ENCODE measurements around the gene SNPH. TPM values are rescaled to one million over a fixed set of nuclear protein-coding genes. Genes with fewer than 3 reads are reported as not detected.

The SNPH gene
- total RNA-seq, 1 donor from 2014 or later, result 0.43 TPM

DNA sequence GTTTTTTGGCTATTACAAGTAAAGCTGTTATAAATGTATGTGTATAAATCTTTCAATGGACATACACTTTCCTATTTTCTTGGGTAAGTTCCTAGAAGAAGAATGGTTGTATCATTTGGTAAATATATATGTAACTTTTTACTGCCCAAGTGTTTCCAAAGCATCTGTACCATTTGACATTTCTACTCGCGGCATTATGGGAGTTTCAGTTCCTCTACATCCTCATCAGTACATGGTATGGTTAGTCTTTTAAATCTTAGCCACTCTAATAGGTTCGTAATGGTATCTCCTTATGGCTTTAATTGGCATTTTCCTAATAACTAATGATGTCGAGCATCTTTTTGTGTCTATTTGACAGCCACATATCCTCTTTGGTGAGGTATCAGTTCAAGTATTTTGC lies 12.9 kb downstream of the SNPH start:
- no peak overlapping the region for H3K27ac ChIP-seq
- no peaks in the 10 kb centered on the region for H3K9me3 ChIP-seq (ENCODE audit: low read depth)
- H2AFZ ChIP-seq (replicated peaks), result no peak overlapping the region
- no peak overlapping the region for H3K9ac ChIP-seq
- H3K4me1 ChIP-seq, result peaks cover 12% of the 10 kb centered on the region
- no peak overlapping the region for H3K27ac Mint-ChIP-seq
- no peaks in the 10 kb centered on the region for H3K36me3 Mint-ChIP-seq
- H3K4me3 Mint-ChIP-seq, result no peak overlapping the region
- H3K27me3 ChIP-seq, result no peaks in the 10 kb centered on the region
- H4K20me1 ChIP-seq (ENCODE audit: low read depth), result no peaks in the 10 kb centered on the region
- H3K36me3 ChIP-seq, result no peaks in the 10 kb centered on the region
- H3K4me1 Mint-ChIP-seq, result peaks cover 3% of the 10 kb centered on the region
- TF ChIP-seq EZH2 (IDR thresholded peaks at IDR 0.05) (no peak), EZH2phosphoT487 (IDR thresholded peaks at IDR 0.05) (no peak), CTCF (IDR thresholded peaks at IDR 0.05) (no peak)
- no peak overlapping the region for H3K4me3 ChIP-seq
- H3K27me3 Mint-ChIP-seq (ENCODE audit: insufficient read depth, low read depth), result no peaks in the 10 kb centered on the region
- no peaks in the 10 kb centered on the region for H3F3A ChIP-seq (ENCODE audit: low read depth)
- DNase-seq (ENCODE audit: low spot score), result no peak
- H3K79me2 ChIP-seq (ENCODE audit: low read depth), result no peaks in the 10 kb centered on the region
- H3K4me2 ChIP-seq, result no peak overlapping the region
- H3K9me3 Mint-ChIP-seq, result no peaks in the 10 kb centered on the region

DNA sequence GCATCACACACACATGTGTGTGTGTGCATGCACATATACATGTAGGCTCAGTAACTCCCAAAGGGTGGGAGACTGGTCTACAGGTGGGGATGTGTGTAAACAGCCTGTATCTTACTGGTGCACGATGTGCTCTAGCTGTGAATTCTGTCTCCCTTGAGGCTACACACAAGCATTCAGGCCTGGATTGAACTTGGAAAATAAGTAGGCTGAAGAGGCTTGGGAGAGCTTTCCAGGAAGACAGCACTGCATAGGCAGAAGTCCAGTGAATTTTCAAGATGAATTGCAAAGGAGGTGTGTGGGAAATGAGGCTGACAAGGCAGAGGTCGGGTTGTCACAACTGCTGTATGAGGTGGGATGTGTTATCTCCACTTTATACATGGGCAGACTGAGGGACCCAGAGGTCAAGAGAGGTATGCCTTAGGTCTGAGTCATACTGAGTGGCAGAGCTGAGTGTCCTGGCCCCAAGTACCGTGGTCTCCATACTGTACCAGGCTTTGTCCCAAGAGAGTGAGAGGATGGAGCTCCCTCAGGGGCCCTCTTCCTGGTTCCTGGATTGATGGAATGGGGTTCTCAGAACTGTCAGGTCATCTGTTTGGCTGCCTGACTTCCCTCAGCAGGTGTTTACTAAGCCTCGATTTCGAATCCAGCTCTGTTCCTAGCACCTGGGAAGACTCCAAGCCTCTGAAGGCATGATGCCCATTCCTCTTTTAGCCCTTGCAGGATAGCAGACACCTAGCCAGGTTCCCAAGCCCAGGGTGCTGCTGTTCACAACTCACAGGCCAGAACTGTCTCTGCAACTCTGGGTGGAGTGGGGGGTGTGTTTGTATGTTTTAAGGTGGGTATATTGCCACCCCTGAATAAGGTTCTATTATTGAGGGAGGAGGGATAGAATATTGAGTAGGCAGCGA lies 14.4 kb downstream of the SNPH start:
- H3K4me3 ChIP-seq, result no peak overlapping the region
- no peak overlapping the region for H2AFZ ChIP-seq (replicated peaks)
- Mint-ChIP-seq H3K36me3 (no peaks in the 10 kb centered on the region), H3K9me3 (no peaks in the 10 kb centered on the region), H3K27me3 (ENCODE audit: insufficient read depth, low read depth) (no peaks in the 10 kb centered on the region), H3K4me3 (no peak overlapping the region), H3K27ac (no peak overlapping the region), H3K4me1 (peaks cover 8% of the 10 kb centered on the region)
- no peak overlapping the region for H3K4me2 ChIP-seq
- peaks cover 27% of the 10 kb centered on the region for H3K4me1 ChIP-seq
- TF ChIP-seq EZH2phosphoT487 (IDR thresholded peaks at IDR 0.05) (no peak), EZH2 (IDR thresholded peaks at IDR 0.05) (no peak), CTCF (IDR thresholded peaks at IDR 0.05) (no peak)
- no peaks in the 10 kb centered on the region for H3K79me2 ChIP-seq (ENCODE audit: low read depth)
- H3F3A ChIP-seq (ENCODE audit: low read depth), result peaks cover 10% of the 10 kb centered on the region
- H3K9ac ChIP-seq, result no peak overlapping the region
- H3K27me3 ChIP-seq, result no peaks in the 10 kb centered on the region
- H3K9me3 ChIP-seq (ENCODE audit: low read depth), result no peaks in the 10 kb centered on the region
- no peaks in the 10 kb centered on the region for H3K36me3 ChIP-seq
- H3K27ac ChIP-seq, result no peak overlapping the region
- DNase-seq (ENCODE audit: low spot score), result no peak
- no peaks in the 10 kb centered on the region for H4K20me1 ChIP-seq (ENCODE audit: low read depth)

- no peaks in the 10 kb centered on the region for H3K27me3 Mint-ChIP-seq (ENCODE audit: insufficient read depth, low read depth)
- Histone ChIP-seq H3K79me2 (ENCODE audit: low read depth) (no peaks in the 10 kb centered on the region), H2AFZ (replicated peaks) (no peak overlapping the region), H3K9ac (no peak overlapping the region), H3K9me3 (ENCODE audit: low read depth) (no peaks in the 10 kb centered on the region), H3F3A (ENCODE audit: low read depth) (peaks cover 10% of the 10 kb centered on the region), H3K4me3 (no peak overlapping the region), H3K36me3 (no peaks in the 10 kb centered on the region), H3K4me2 (no peak overlapping the region), H3K27ac (no peak overlapping the region), H4K20me1 (ENCODE audit: low read depth) (no peaks in the 10 kb centered on the region), H3K4me1 (peaks cover 32% of the 10 kb centered on the region), H3K27me3 (no peaks in the 10 kb centered on the region)
- H3K27ac Mint-ChIP-seq, result no peak overlapping the region
- no peak for TF ChIP-seq EZH2phosphoT487 (IDR thresholded peaks at IDR 0.05)
- no peak for TF ChIP-seq CTCF (IDR thresholded peaks at IDR 0.05)
- TF ChIP-seq EZH2 (IDR thresholded peaks at IDR 0.05), result no peak
- H3K9me3 Mint-ChIP-seq, result no peaks in the 10 kb centered on the region
- H3K4me3 Mint-ChIP-seq, result no peak overlapping the region
- DNase-seq (ENCODE audit: low spot score), result no peak
- H3K36me3 Mint-ChIP-seq, result no peaks in the 10 kb centered on the region
- H3K4me1 Mint-ChIP-seq, result peaks cover 8% of the 10 kb centered on the region
Observed at GRCh38 chr20:1281279-1282057, 15.4 kb downstream of the SNPH start.

Data from neural progenitor cell (in vitro differentiated cells).